OCI-LY1 (cell line): Measurements from ENCODE around the gene TMEM253.

ENCODE experiments used
- H2AFZ ChIP-seq: fragments of 200-600 bp; sonication (generic), shearing (Covaris generic); 2 replicates; pipeline ENCODE4 v1.6.0; 2014; ENCODE audit warnings: antibody characterized with exemption, mild to moderate bottlenecking, low read length
- H3F3A ChIP-seq: fragments of 200-600 bp; sonication (generic), shearing (Covaris generic); 2 replicates; pipeline ENCODE4 v1.6.0; 2014; ENCODE audit warnings: mild to moderate bottlenecking, antibody characterized with exemption, low read length, moderate library complexity; ENCODE audit not compliant: insufficient read depth
- H3K27ac ChIP-seq: fragments of 200-600 bp; sonication (generic); 2 replicates; pipeline ENCODE4 v1.5.1; 2014; ENCODE audit warnings: low read length, mixed run types, mild to moderate bottlenecking, low read depth; ENCODE audit not compliant: poor library complexity, severe bottlenecking
- H3K27me3 ChIP-seq: fragments of 200-600 bp; sonication (generic); 2 replicates; pipeline ENCODE4 v1.6.0; 2014; ENCODE audit warnings: antibody characterized with exemption, mild to moderate bottlenecking, low read length, moderate library complexity; ENCODE audit not compliant: insufficient read depth
- H3K36me3 ChIP-seq: fragments of 200-600 bp; sonication (generic); 2 replicates; pipeline ENCODE4 v1.6.1; 2014; ENCODE audit warnings: mild to moderate bottlenecking, antibody characterized with exemption, low read length, moderate library complexity, mixed read lengths; ENCODE audit not compliant: insufficient read depth
- H3K4me1 ChIP-seq: fragments of 200-600 bp; sonication (generic); 2 replicates; pipeline ENCODE4 v1.5.1; 2014; ENCODE audit warnings: mild to moderate bottlenecking, low read length, moderate library complexity; ENCODE audit not compliant: insufficient read depth, severe bottlenecking
- H3K4me2 ChIP-seq: fragments of 200-600 bp; sonication (generic), shearing (Covaris generic); 2 replicates; pipeline ENCODE4 v1.6.1; 2014; ENCODE audit warnings: low read length
- H3K4me3 ChIP-seq: fragments of 200-600 bp; sonication (generic); 2 replicates; pipeline ENCODE4 v1.5.1; 2014; ENCODE audit warnings: low read length, low read depth, mild to moderate bottlenecking, mixed read lengths; ENCODE audit not compliant: poor library complexity, severe bottlenecking
- H3K79me2 ChIP-seq: fragments of 200-600 bp; shearing (Covaris generic); 2 replicates; pipeline ENCODE4 v1.6.1; 2016; ENCODE audit warnings: mixed run types, low read length, mixed read lengths; ENCODE audit not compliant: insufficient read depth
- H3K9ac ChIP-seq: fragments of 200-600 bp; sonication (generic), shearing (Covaris generic); 2 replicates; pipeline ENCODE4 v1.6.1; 2014; ENCODE audit warnings: mild to moderate bottlenecking, low read length, mixed read lengths
- H3K9me2 ChIP-seq: fragments of 200-600 bp; sonication (generic), shearing (Covaris generic); 2 replicates; pipeline ENCODE4 v1.6.1; 2014; ENCODE audit warnings: low read depth, mild to moderate bottlenecking, low read length, mixed read lengths
- H3K9me3 ChIP-seq: fragments of 200-600 bp; shearing (Covaris generic); 2 replicates; pipeline ENCODE4 v1.6.1; 2014; ENCODE audit warnings: low read length, mixed read lengths
- H4K20me1 ChIP-seq: fragments of 200-600 bp; sonication (generic), shearing (Covaris generic); 2 replicates; pipeline ENCODE4 v1.6.0; 2016; ENCODE audit warnings: mild to moderate bottlenecking, low read length; ENCODE audit not compliant: insufficient read depth
- EZH2 ChIP-seq: fragments of 200-600 bp; sonication (generic), shearing (Covaris generic); IDR thresholded peaks from 2 replicates; pipeline ENCODE4 v1.8.0; 2017; ENCODE audit warnings: borderline replicate concordance, mixed run types, mild to moderate bottlenecking, antibody characterized with exemption, low read length, moderate library complexity, mixed read lengths
- TF ChIP-seq, protein P1 (sequence below): fragments of 200-600 bp; sonication (generic), shearing (Covaris generic); IDR thresholded peaks from 2 replicates; pipeline ENCODE4 v1.5.1; 2017; ENCODE audit warnings: mild to moderate bottlenecking, antibody characterized with exemption, low read length, moderate library complexity, mixed read lengths

TMEM253 gene

DNA sequence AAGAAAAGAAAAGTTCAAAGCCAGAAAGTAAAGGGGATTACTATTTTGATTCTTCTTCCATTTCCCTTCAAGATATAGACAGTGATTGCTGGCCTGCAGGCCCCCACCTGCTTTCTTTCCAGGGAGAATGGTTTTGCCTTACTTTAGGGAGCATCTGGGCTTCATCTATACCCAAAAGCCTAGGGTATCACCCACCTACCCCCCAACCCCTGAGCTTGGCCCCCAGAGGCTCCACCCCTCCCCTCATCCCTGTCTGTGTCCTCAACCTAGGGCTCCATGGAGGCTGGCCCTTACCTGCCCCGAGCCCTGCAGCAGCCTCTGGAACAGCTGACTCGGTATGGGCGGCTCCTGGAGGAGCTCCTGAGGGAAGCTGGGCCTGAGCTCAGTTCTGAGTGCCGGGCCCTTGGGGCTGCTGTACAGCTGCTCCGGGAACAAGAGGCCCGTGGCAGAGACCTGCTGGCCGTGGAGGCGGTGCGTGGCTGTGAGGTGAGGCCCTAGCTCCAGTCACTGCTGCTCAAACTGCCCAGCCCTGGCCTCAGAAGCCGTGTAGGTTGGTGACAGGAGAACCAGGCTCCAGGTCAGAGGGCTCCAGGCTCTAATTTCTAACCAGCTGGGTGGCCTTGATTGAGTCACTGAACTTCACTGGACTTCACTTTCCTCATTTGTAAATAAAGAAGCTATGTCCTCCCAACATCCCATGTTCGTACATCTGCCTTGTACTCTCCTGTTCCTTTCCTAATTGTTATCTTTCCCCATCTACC is 17.1 kb upstream of the TMEM253 start:
- TF ChIP-seq EZH2: no peak
- TF ChIP-seq, protein P1, sequence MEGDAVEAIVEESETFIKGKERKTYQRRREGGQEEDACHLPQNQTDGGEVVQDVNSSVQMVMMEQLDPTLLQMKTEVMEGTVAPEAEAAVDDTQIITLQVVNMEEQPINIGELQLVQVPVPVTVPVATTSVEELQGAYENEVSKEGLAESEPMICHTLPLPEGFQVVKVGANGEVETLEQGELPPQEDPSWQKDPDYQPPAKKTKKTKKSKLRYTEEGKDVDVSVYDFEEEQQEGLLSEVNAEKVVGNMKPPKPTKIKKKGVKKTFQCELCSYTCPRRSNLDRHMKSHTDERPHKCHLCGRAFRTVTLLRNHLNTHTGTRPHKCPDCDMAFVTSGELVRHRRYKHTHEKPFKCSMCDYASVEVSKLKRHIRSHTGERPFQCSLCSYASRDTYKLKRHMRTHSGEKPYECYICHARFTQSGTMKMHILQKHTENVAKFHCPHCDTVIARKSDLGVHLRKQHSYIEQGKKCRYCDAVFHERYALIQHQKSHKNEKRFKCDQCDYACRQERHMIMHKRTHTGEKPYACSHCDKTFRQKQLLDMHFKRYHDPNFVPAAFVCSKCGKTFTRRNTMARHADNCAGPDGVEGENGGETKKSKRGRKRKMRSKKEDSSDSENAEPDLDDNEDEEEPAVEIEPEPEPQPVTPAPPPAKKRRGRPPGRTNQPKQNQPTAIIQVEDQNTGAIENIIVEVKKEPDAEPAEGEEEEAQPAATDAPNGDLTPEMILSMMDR: no peak
- H2AFZ ChIP-seq: no peak overlapping the region
- H3K27ac ChIP-seq: no peak overlapping the region
- H3K9me2 ChIP-seq: no peaks in the 10 kb centered on the region
- no peaks in the 10 kb centered on the region for H3F3A ChIP-seq
- no peak overlapping the region for H3K4me2 ChIP-seq
- H3K9ac ChIP-seq: no peak overlapping the region
- H3K4me1 ChIP-seq: no peaks in the 10 kb centered on the region
- H3K4me3 ChIP-seq: no peak overlapping the region
- peaks cover 9% of the 10 kb centered on the region; the same call in 1 of the 2 replicates for H3K27me3 ChIP-seq
- H3K36me3 ChIP-seq: no peaks in the 10 kb centered on the region
- H4K20me1 ChIP-seq: no peaks in the 10 kb centered on the region
- H3K9me3 ChIP-seq: no peaks in the 10 kb centered on the region
- H3K79me2 ChIP-seq: no peaks in the 10 kb centered on the region

DNA sequence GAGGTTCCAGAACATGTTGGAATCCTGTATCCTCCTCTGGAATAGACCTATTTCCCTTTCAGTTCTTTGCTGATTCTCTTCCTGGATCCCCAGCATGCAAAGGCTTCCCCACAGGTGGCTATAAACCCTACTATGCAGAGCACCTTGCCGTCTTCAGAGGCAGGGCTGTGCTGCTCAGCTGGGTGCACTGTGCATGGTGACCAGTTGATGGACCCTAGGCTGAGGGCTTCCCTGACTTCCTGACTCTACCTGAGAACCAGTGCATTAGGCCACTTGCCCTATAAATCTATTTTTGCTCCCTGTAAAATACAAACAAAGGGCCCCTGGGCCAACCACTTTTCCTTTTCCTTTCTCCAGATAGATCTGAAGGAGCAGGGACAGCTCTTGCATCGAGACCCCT is 16.5 kb upstream of the TMEM253 start:
- Histone ChIP-seq H3K4me2 (no peak overlapping the region), H4K20me1 (no peaks in the 10 kb centered on the region), H3K9ac (no peak overlapping the region)

DNA sequence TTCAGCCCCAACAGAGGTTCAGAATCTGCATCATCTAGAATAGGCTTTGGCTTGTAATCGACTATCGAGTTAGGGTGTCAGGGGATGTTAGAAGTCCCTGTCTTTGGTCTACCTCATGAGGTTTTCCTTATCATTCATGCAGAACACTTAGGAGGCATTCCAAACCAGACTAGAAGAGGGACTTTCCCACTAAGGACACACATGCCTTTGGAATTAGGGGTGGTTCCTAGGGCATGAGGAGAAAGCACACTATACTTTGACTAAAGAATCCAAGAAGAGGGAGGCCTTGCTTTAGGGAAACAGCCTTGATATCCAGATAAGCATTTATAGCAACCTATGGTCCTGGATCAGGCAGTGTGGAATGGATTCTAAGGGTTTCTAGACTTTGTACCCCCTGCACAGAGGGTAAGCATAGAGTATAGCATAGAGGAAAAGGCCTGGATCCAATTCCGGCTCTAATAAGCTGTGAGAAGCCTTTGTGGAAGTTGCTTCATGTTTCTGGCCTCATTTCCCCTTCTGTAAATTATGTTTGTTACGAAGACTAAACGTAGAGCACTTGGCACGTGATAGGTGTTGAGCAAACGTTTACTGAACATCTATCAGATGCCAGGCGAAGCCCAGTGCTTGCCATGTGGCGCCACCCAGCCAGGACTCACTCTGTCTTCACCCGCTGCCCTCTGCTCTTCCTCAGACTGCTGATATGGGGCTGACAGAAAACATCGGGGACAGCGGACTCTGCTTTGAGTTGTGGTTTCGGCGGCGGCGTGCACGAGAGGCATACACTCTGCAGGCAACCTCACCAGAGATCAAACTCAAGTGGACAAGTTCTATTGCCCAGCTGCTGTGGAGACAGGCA is 15.6 kb upstream of the TMEM253 start:
- Histone ChIP-seq H3K27me3 (peaks cover 9% of the 10 kb centered on the region; the same call in 1 of the 2 replicates), H3K4me3 (no peak overlapping the region), H3K9me3 (no peaks in the 10 kb centered on the region), H3K36me3 (no peaks in the 10 kb centered on the region), H3K4me1 (no peaks in the 10 kb centered on the region), H3K27ac (no peak overlapping the region), H3F3A (no peaks in the 10 kb centered on the region), H4K20me1 (no peaks in the 10 kb centered on the region), H3K9ac (no peak overlapping the region), H3K79me2 (no peaks in the 10 kb centered on the region), H3K4me2 (no peak overlapping the region), H2AFZ (no peak overlapping the region), H3K9me2 (no peaks in the 10 kb centered on the region)
- no peak for TF ChIP-seq EZH2
- TF ChIP-seq, protein P1: no peak

More for the DNA sequence above, 16.5 kb upstream of the TMEM253 start:
- Histone ChIP-seq H3K36me3 (no peaks in the 10 kb centered on the region), H3F3A (no peaks in the 10 kb centered on the region), H3K4me3 (no peak overlapping the region), H3K9me3 (no peaks in the 10 kb centered on the region), H3K79me2 (no peaks in the 10 kb centered on the region), H3K4me1 (no peaks in the 10 kb centered on the region), H2AFZ (no peak overlapping the region), H3K9me2 (no peaks in the 10 kb centered on the region), H3K27ac (no peak overlapping the region), H3K27me3 (peaks cover 9% of the 10 kb centered on the region; the same call in 1 of the 2 replicates)
- TF ChIP-seq, protein P1: no peak
- no peak for TF ChIP-seq EZH2
